ENCODE measurements around the gene AP3B1. TPM values are rescaled to one million over a fixed set of nuclear protein-coding genes. Genes with fewer than 3 reads are reported as not detected.

Gene AP3B1
- total RNA-seq, 1 experiment from 2014 or later = 41.8 TPM

DNA sequence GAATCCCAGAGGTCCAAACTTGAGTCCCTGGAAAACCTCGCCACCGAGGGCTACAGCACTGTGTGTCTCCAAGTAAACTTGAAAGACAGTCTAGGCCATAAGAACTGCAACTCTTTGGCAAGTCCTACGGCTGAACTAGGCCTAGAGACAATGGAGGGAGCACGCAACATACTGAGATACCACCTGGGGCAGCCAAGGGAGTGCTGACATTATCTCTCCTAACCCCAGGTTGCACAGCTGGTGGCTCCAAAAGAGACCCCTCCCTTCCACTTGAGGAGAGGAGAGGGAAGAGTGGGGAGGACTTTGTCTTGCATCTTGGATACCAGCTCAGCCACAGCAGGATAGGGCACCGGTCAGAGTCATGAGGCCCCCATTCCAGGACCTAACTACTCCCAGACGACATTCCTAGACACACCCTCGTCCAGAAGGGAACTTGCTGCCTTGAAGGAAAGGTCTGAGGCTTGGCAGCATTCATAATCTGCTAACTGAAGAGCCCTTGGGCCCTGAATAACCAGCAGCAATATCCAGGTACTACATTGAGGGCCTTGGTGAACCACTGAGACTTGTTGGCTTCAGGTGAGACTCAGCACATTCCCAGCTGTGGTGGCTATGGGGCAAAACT is 42.7 kb downstream of the AP3B1 start:
- Mint-ChIP-seq H3K9me3 (no peaks in the 10 kb centered on the region), H3K36me3 (ENCODE audit: insufficient read depth in 1 of 3, low read depth in 3 of 3) (peaks cover 11 to 23% (median 13%) of the 10 kb centered on the region in 3 experiments), H3K27me3 (ENCODE audit: low read depth) (no peaks in the 10 kb centered on the region), H3K4me1 (peaks cover 5% of the 10 kb centered on the region in 2 experiments; a peak in 1 of 4 replicates), H3K27ac (peak overlapping the region in 1 of 3 experiments; percentile 57; a peak in 2 of 7 replicates), H3K4me3 (no peak overlapping the region)
- Histone ChIP-seq H3K23me2 (ENCODE audit: insufficient read length, low read depth, low read length, poor library complexity, severe bottlenecking) (no peaks in the 10 kb centered on the region), H3K9ac (ENCODE audit: extremely low read depth, insufficient read length, low read length) (no peak overlapping the region), H3K79me1 (ENCODE audit: insufficient read depth, low read depth, low read length, poor library complexity, severe bottlenecking) (no peaks in the 10 kb centered on the region), H3K79me2 (ENCODE audit: insufficient read depth, low read length) (no peaks in the 10 kb centered on the region), H2BK120ac (ENCODE audit: low read depth, low read length, poor library complexity, severe bottlenecking) (no peak overlapping the region), H3K56ac (ENCODE audit: insufficient read length, low read depth, low read length) (no peak overlapping the region), H4K8ac (replicated peaks; ENCODE audit: insufficient read length, low read depth, low read length) (no peak overlapping the region), H4K20me1 (ENCODE audit: control insufficient read depth, insufficient read depth, insufficient read length) (no peaks in the 10 kb centered on the region), H3K14ac (ENCODE audit: insufficient read depth, low read length) (no peak overlapping the region), H3K18ac (ENCODE audit: insufficient read length, low read depth, low read length) (no peak overlapping the region), H3T11ph (ENCODE audit: low read length) (no peak overlapping the region), H3K4ac (ENCODE audit: low read depth, low read length) (no peak overlapping the region), H3K4me2 (ENCODE audit: insufficient read depth, insufficient read length, low read length) (no peak overlapping the region), H3K23ac (ENCODE audit: insufficient read length, low read depth, low read length) (no peak overlapping the region), H2BK15ac (ENCODE audit: low read depth, low read length) (no peak overlapping the region), H2AK5ac (ENCODE audit: insufficient read length, low read length) (no peak overlapping the region), H3K27ac (ENCODE audit: insufficient read length, low read depth, low read length) (no peak overlapping the region), H4K91ac (ENCODE audit: insufficient read length, low read depth, low read length) (no peak overlapping the region), H2AFZ (ENCODE audit: low read length) (no peak overlapping the region), H2BK12ac (ENCODE audit: insufficient read length, low read depth, low read length) (no peak overlapping the region), H2BK20ac (ENCODE audit: low read depth, low read length, poor library complexity, severe bottlenecking) (no peak overlapping the region), H2BK5ac (ENCODE audit: insufficient read length, low read length) (no peak overlapping the region), H3K4me1 (ENCODE audit: insufficient read depth, low read length) (no peaks in the 10 kb centered on the region), H3K27me3 (ENCODE audit: insufficient read depth, low read length) (no peaks in the 10 kb centered on the region), H3K9me3 (ENCODE audit: control insufficient read depth, low read depth, low read length) (no peaks in the 10 kb centered on the region), H4K5ac (ENCODE audit: insufficient read length, low read depth, low read length) (no peak overlapping the region)
- no peak for DNase-seq
- WGBS (ENCODE audit: extremely low coverage, insufficient read length, low lambda C conversion rate) = no CpG with 5 or more reads among the region's 7 CpGs
- TF ChIP-seq CTCF (conservative IDR thresholded peaks at IDR 0.05) = no peak

Measured in H9 (cell line).